CD4-positive, alpha-beta T cell (primary cell): ENCODE results near the gene ALK. TPM values are rescaled to one million over a fixed set of nuclear protein-coding genes. Genes with fewer than 3 reads are reported as not detected.

Source experiments
- ATAC-seq: fragments of 200-7000 bp; cut with Tn5 transposase; one replicate; pipeline ENCODE4 v1.10.0; 2022; ENCODE audit warnings: mild to moderate bottlenecking; ENCODE audit not compliant: poor library complexity
- CTCF ChIA-PET: fragments of 350-600 bp; sonication (Branson Sonifier 250); formaldehyde crosslinking; loops from one replicate; lab custom pipeline; 2021; ENCODE audit warnings: antibody characterized with exemption, inconsistent platforms; lab: Charles Lee
- POLR2A ChIA-PET: fragments of 350-600 bp; sonication (Branson Sonifier 250); formaldehyde crosslinking; loops from one replicate; lab custom pipeline; 2021; ENCODE audit warnings: antibody characterized with exemption, inconsistent platforms; lab: Charles Lee
- DNase-seq, 14 experiments: peaks; one replicate each; pipeline ENCODE4 v3.0.0-alpha.2; 2013 to 2020; ENCODE audit warnings: mixed read lengths in 2 of 14
- H3K27ac ChIP-seq, 2 donors: one replicate each; pipeline versions ENCODE4 v1.5.1 to v1.7.0; 2013; ENCODE audit warnings: low read length in 2 of 2, low read depth in 1 of 2, mild to moderate bottlenecking in 1 of 2
- H3K27me3 ChIP-seq, 2 experiments: 1 replicate in 1 of 2; 2 replicates in 1 of 2; pipeline versions ENCODE4 v1.6.1 to v1.7.0; 2013; ENCODE audit warnings: low read length in 2 of 2, control low read depth in 1 of 2, mild to moderate bottlenecking in 1 of 2, moderate library complexity in 1 of 2; ENCODE audit not compliant: insufficient read depth in 2 of 2, control insufficient read depth in 1 of 2
- H3K36me3 ChIP-seq: one replicate; pipeline ENCODE4 v1.6.1; 2013; ENCODE audit warnings: low read length, control low read depth; ENCODE audit not compliant: insufficient read depth
- H3K4me1 ChIP-seq: one replicate; pipeline ENCODE4 v1.6.1; 2013; ENCODE audit warnings: low read length, control low read depth; ENCODE audit not compliant: insufficient read depth
- H3K4me3 ChIP-seq: one replicate; pipeline ENCODE4 v1.5.1; 2013; ENCODE audit warnings: mild to moderate bottlenecking, low read length, moderate library complexity
- H3K9me3 ChIP-seq, 2 experiments: 1 replicate in 1 of 2; 2 replicates in 1 of 2; pipeline versions ENCODE4 v1.6.1 to v1.7.0; 2013; ENCODE audit warnings: low read length in 2 of 2, mild to moderate bottlenecking in 2 of 2, control low read depth in 1 of 2, moderate library complexity in 1 of 2; ENCODE audit not compliant: control insufficient read depth in 1 of 2, insufficient read depth in 1 of 2
- H3K27ac Mint-ChIP-seq: one replicate; pipeline ENCODE4 v1.8.0; 2020; ENCODE audit warnings: mixed read lengths
- H3K27me3 Mint-ChIP-seq: one replicate; pipeline ENCODE4 v1.8.0; 2021; ENCODE audit warnings: mixed read lengths
- H3K36me3 Mint-ChIP-seq: one replicate; pipeline ENCODE4 v1.8.0; 2021; ENCODE audit warnings: low read depth, mixed read lengths
- H3K4me1 Mint-ChIP-seq: one replicate; pipeline ENCODE4 v1.8.0; 2021; ENCODE audit warnings: low read depth, mixed read lengths
- H3K4me3 Mint-ChIP-seq: one replicate; pipeline ENCODE4 v1.8.0; 2020; ENCODE audit warnings: mild to moderate bottlenecking, mixed read lengths
- H3K9me3 Mint-ChIP-seq: one replicate; pipeline ENCODE4 v1.8.0; 2020; ENCODE audit warnings: mixed read lengths
- CTCF ChIP-seq: fragments of 200-600 bp; IDR thresholded peaks from one replicate; pipeline ENCODE4 v1.8.0; 2022; ENCODE audit warnings: antibody characterized with exemption, mild to moderate bottlenecking
- intact Hi-C, 2 experiments: fragments of 100-400 bp; cut with DNase I in 1 of 2; cut with micrococcal nuclease in 1 of 2; formaldehyde crosslinking; loops; one replicate each; pipeline versions ENCODE4 v1.15.1 to v1.9.0; 2023 to 2025; cut with DNase I, micrococcal nuclease
- total RNA-seq, 174 experiments: library from RNA in 2 of 174; stranded (reverse) in 2 of 174; gene quantifications; one replicate each; pipeline ENCODE4 v1.2.3 and lab custom pipeline; 2021 to 2026

Gene ALK
- total RNA-seq, 2 experiments from 2014 or later, result not detected

GRCh38 chr2:29808321-29808720, 113.1 kb downstream of the ALK start:
- no peaks in the 10 kb centered on the region for H3K9me3 Mint-ChIP-seq
- peaks cover 47% of the 10 kb centered on the region for H3K27me3 Mint-ChIP-seq
- Histone ChIP-seq H3K27me3 (peaks cover 0 to 6% of the 10 kb centered on the region in 2 experiments), H3K4me3 (no peak overlapping the region), H3K36me3 (no peaks in the 10 kb centered on the region), H3K27ac (no peak overlapping the region), H3K9me3 (no peaks in the 10 kb centered on the region), H3K4me1 (no peaks in the 10 kb centered on the region)
- ATAC-seq (no peak), DNase-seq (no peak)
- TF ChIP-seq CTCF, result no peak
- H3K4me1 Mint-ChIP-seq, result no peaks in the 10 kb centered on the region
- POLR2A ChIA-PET, result no interaction called here
- intact Hi-C loops, result no loop called here
- CTCF ChIA-PET, result no interaction called here
- H3K36me3 Mint-ChIP-seq, result no peaks in the 10 kb centered on the region
- H3K27ac Mint-ChIP-seq, result no peak overlapping the region
- no peak overlapping the region for H3K4me3 Mint-ChIP-seq

GRCh38 chr2:29807082-29807481, 114.3 kb downstream of the ALK start:
- Mint-ChIP-seq H3K27me3 (peaks cover 46% of the 10 kb centered on the region), H3K4me1 (no peaks in the 10 kb centered on the region), H3K27ac (no peak overlapping the region), H3K4me3 (no peak overlapping the region), H3K9me3 (no peaks in the 10 kb centered on the region), H3K36me3 (no peaks in the 10 kb centered on the region)
- ChIA-PET POLR2A (no interaction called here), CTCF (no interaction called here)
- intact Hi-C loops, result no loop called here
- no peak for DNase-seq
- no peaks in the 10 kb centered on the region for H3K36me3 ChIP-seq
- no peak for TF ChIP-seq CTCF
- H3K4me1 ChIP-seq, result no peaks in the 10 kb centered on the region
- no peaks in the 10 kb centered on the region for H3K9me3 ChIP-seq
- no peak overlapping the region for H3K4me3 ChIP-seq
- no peak for ATAC-seq
- no peak overlapping the region for H3K27ac ChIP-seq
- peaks cover 0 to 2% of the 10 kb centered on the region in 2 experiments for H3K27me3 ChIP-seq

GRCh38 chr2:29806461-29806860, 114.9 kb downstream of the ALK start:
- Mint-ChIP-seq H3K27me3 (peaks cover 40% of the 10 kb centered on the region), H3K4me3 (no peak overlapping the region), H3K9me3 (no peaks in the 10 kb centered on the region), H3K36me3 (no peaks in the 10 kb centered on the region), H3K4me1 (no peaks in the 10 kb centered on the region), H3K27ac (no peak overlapping the region)
- Histone ChIP-seq H3K9me3 (no peaks in the 10 kb centered on the region), H3K4me1 (no peaks in the 10 kb centered on the region), H3K36me3 (no peaks in the 10 kb centered on the region), H3K4me3 (no peak overlapping the region), H3K27ac (no peak overlapping the region), H3K27me3 (no peaks in the 10 kb centered on the region)
- no peak for DNase-seq
- intact Hi-C loops, result no loop called here
- TF ChIP-seq CTCF, result no peak
- ChIA-PET CTCF (no interaction called here), POLR2A (no interaction called here)
- no peak for ATAC-seq
